ENCODE measurements around the gene B9D1.

Gene B9D1

DNA sequence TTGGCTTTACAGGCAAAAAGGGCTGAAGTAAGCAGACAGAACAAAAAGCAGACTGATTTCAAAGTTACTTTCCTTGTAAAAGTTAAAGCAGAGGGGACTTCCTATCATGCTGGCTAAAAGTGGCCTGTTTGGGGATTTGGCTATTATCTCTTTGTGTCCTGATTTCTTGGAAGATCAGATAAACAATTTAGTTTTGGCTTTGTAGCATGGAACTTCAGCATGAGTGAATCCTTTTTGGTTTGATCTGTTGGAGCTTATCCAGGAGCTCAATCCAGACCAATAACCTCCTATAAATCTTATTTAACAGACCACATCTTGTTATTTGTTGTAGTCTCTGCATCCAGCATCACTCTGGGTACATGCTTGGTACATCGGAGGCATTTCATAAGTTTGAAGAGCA, 39.6 kb upstream of the B9D1 start:
- Histone ChIP-seq H3K4me3 (ENCODE audit: low read length) (no peak overlapping the region), H4K20me1 (ENCODE audit: insufficient read depth, low read length) (no peaks in the 10 kb centered on the region), H3K9ac (ENCODE audit: low read length) (no peak overlapping the region), H2AFZ (ENCODE audit: low read depth, low read length) (no peak overlapping the region), H3K4me1 (ENCODE audit: low read length) (peaks cover 7% of the 10 kb centered on the region), H3K79me2 (ENCODE audit: low read length) (no peaks in the 10 kb centered on the region), H3K9me3 (ENCODE audit: insufficient read depth, low read length) (no peaks in the 10 kb centered on the region), H3K27ac (ENCODE audit: low read length) (no peak overlapping the region), H3K36me3 (replicated peaks; ENCODE audit: low read depth, low read length) (no peaks in the 10 kb centered on the region), H3K4me2 (ENCODE audit: low read length) (no peak overlapping the region), H3K27me3 (ENCODE audit: low read depth, low read length) (no peaks in the 10 kb centered on the region)
- TF ChIP-seq, protein P1, sequence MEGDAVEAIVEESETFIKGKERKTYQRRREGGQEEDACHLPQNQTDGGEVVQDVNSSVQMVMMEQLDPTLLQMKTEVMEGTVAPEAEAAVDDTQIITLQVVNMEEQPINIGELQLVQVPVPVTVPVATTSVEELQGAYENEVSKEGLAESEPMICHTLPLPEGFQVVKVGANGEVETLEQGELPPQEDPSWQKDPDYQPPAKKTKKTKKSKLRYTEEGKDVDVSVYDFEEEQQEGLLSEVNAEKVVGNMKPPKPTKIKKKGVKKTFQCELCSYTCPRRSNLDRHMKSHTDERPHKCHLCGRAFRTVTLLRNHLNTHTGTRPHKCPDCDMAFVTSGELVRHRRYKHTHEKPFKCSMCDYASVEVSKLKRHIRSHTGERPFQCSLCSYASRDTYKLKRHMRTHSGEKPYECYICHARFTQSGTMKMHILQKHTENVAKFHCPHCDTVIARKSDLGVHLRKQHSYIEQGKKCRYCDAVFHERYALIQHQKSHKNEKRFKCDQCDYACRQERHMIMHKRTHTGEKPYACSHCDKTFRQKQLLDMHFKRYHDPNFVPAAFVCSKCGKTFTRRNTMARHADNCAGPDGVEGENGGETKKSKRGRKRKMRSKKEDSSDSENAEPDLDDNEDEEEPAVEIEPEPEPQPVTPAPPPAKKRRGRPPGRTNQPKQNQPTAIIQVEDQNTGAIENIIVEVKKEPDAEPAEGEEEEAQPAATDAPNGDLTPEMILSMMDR (IDR thresholded peaks at IDR 0.05; ENCODE audit: low read depth, low read length), result no peak

DNA sequence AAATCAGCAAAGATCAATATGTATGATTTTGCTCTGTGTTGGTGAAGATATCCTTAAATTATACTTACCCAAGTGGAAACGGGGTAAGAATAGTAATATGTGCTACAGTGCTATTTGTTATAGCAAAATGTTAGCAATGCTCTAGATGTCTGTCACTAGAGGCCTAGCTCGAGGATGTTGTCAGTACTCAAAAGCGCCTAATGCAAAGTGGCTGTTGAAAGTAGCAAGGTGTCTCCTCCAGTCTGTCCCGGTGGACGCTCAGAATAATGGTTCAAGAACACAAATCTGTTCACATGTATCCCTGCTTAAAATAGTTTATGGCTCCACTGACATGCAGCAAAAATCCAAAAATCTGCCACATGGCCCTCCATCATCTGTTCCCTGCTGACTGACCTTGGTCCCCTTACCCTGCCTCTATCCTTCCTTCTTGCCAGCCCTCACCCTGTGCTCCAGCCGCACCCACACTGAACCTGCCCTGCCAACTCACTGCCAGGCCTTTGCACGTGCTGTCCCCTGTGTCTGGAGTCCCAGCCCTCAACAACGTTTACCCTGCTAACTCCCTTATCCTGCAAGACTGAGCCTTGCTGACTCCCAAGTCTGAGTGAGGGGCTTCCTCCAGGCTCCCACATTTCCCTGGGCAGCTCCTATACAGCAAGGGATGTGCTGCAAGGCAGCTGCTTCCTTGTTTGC, 38.9 kb upstream of the B9D1 start:
- TF ChIP-seq EZH2phosphoT487 (IDR thresholded peaks at IDR 0.05; ENCODE audit: low read depth), result no peak
- TF ChIP-seq, protein P1 (IDR thresholded peaks at IDR 0.05; ENCODE audit: low read depth, low read length), result no peak
- Histone ChIP-seq H3K36me3 (replicated peaks; ENCODE audit: low read depth, low read length) (no peaks in the 10 kb centered on the region), H4K20me1 (ENCODE audit: insufficient read depth, low read length) (no peaks in the 10 kb centered on the region), H3K79me2 (ENCODE audit: low read length) (no peaks in the 10 kb centered on the region), H3K9ac (ENCODE audit: low read length) (no peak overlapping the region), H3K4me2 (ENCODE audit: low read length) (no peak overlapping the region), H3K4me1 (ENCODE audit: low read length) (peaks cover 7% of the 10 kb centered on the region), H3K4me3 (ENCODE audit: low read length) (no peak overlapping the region), H2AFZ (ENCODE audit: low read depth, low read length) (no peak overlapping the region), H3K9me3 (ENCODE audit: insufficient read depth, low read length) (no peaks in the 10 kb centered on the region), H3K27ac (ENCODE audit: low read length) (no peak overlapping the region), H3K27me3 (ENCODE audit: low read depth, low read length) (no peaks in the 10 kb centered on the region)

DNA sequence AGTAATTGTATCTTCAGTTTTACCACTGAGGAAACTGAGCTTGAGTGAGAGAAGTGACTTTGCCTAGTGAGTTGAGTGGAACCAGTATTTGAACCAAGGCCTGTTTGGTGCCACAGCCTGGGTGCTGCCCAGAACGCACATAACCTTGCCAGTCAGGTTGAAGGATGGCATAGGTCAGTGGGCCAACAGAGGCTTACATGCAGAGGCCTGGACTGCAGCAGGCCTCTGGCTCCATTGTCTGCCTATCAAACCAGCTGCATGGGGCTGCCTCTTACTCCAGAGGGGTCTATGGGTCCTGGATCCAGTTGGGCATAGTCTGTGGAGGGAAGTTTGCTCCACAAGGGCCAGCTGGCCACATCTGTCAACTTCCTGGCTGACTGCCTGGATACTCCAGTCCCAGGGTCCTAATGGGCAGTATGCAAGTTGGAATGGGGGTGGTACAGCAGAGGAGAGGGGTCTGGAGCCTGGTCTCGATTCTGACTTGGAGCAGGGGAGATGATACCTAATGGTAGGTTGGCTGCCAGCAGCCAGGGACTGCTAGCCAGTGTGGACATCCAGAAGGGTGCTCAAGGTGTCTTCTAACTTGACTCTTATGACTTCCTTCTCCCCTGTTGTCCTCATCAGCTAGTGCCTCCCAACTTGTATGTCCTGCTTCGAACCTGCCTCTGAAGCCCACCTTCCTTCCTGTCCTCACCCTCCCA, 37.4 kb upstream of the B9D1 start:
- Histone ChIP-seq H3K9ac (ENCODE audit: low read length) (no peak overlapping the region), H3K9me3 (ENCODE audit: insufficient read depth, low read length) (no peaks in the 10 kb centered on the region), H4K20me1 (ENCODE audit: insufficient read depth, low read length) (no peaks in the 10 kb centered on the region), H3K79me2 (ENCODE audit: low read length) (no peaks in the 10 kb centered on the region), H3K27ac (ENCODE audit: low read length) (no peak overlapping the region), H3K36me3 (replicated peaks; ENCODE audit: low read depth, low read length) (no peaks in the 10 kb centered on the region), H2AFZ (ENCODE audit: low read depth, low read length) (no peak overlapping the region), H3K4me3 (ENCODE audit: low read length) (no peak overlapping the region), H3K4me1 (ENCODE audit: low read length) (peaks cover 7% of the 10 kb centered on the region), H3K4me2 (ENCODE audit: low read length) (no peak overlapping the region), H3K27me3 (ENCODE audit: low read depth, low read length) (no peaks in the 10 kb centered on the region)
- TF ChIP-seq, protein P1 (IDR thresholded peaks at IDR 0.05; ENCODE audit: low read depth, low read length), result no peak
- TF ChIP-seq EZH2phosphoT487 (IDR thresholded peaks at IDR 0.05; ENCODE audit: low read depth), result no peak

DNA sequence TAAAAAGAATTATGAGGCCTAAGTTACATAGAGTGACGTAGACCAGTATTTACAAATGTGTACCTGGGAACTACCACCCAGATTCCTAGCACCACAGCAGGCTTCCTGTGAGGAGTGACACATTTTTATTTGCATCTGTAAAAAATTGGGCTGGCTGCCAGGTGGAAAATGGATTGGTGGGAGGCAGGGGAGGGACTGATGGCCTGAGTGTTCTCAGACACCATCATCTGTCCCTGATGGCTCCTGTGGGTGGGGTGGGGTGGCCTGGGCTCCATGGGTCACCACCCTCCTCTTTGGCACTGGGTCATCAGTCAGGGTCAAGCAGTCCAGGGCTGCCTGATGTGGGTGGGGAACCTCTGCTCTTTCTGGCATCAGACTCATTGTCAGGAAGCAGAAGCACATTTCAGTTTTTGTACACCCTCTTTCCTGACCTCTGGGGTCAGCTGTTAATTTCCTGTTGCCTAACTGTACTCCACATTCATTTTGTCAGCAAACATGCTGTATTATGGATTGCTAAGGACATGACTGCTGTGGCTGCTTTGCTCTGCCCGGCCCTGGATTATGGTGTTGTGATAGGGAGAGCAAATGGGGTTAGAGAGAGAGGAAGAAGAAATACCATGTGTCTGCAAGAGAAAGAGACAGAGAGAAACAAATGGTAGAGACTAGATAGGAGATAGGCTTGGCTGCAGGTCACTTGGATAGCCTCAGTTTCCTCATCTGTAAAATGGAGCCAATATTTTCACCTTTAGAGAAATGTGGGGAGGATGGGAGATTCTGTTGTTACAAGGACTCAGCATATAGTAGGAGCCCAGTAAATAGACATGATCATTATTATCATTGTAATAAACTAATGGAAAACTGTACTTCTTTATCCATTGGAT, 36.0 kb upstream of the B9D1 start:
- no peak overlapping the region for H3K9ac ChIP-seq (ENCODE audit: low read length)
- TF ChIP-seq, protein P1 (IDR thresholded peaks at IDR 0.05; ENCODE audit: low read depth, low read length), result no peak
- TF ChIP-seq EZH2phosphoT487 (IDR thresholded peaks at IDR 0.05; ENCODE audit: low read depth), result no peak
- no peaks in the 10 kb centered on the region for H3K36me3 ChIP-seq (replicated peaks; ENCODE audit: low read depth, low read length)
- H3K27ac ChIP-seq (ENCODE audit: low read length), result no peak overlapping the region
- H3K4me3 ChIP-seq (ENCODE audit: low read length), result no peak overlapping the region
- H3K79me2 ChIP-seq (ENCODE audit: low read length), result no peaks in the 10 kb centered on the region
- H2AFZ ChIP-seq (ENCODE audit: low read depth, low read length), result no peak overlapping the region
- H3K4me2 ChIP-seq (ENCODE audit: low read length), result no peak overlapping the region
- H3K9me3 ChIP-seq (ENCODE audit: insufficient read depth, low read length), result no peaks in the 10 kb centered on the region
- H3K4me1 ChIP-seq (ENCODE audit: low read length), result peaks cover 7% of the 10 kb centered on the region
- H3K27me3 ChIP-seq (ENCODE audit: low read depth, low read length), result no peaks in the 10 kb centered on the region
- no peaks in the 10 kb centered on the region for H4K20me1 ChIP-seq (ENCODE audit: insufficient read depth, low read length)

All from OCI-LY3 (cell line).